Stimulated activated CD4-positive, alpha-beta T cell treated with anti-CD3 and anti-CD28 coated beads, TNF-alpha, amount 100 ng/mL, for 4 hours (primary cell): ENCODE data around the gene SLC38A3.
"Not testable (repeated sequence)": the region's sequence is repeated elsewhere in the genome, so short reads cannot be mapped to it uniquely, and the experiment has no call there.

Experiments used
- DNase-seq, 3 experiments: peaks; one replicate each; pipeline ENCODE4 v3.0.0-alpha.2; 2020; ENCODE audit warnings: low read depth in 3 of 3

Gene SLC38A3

DNA sequence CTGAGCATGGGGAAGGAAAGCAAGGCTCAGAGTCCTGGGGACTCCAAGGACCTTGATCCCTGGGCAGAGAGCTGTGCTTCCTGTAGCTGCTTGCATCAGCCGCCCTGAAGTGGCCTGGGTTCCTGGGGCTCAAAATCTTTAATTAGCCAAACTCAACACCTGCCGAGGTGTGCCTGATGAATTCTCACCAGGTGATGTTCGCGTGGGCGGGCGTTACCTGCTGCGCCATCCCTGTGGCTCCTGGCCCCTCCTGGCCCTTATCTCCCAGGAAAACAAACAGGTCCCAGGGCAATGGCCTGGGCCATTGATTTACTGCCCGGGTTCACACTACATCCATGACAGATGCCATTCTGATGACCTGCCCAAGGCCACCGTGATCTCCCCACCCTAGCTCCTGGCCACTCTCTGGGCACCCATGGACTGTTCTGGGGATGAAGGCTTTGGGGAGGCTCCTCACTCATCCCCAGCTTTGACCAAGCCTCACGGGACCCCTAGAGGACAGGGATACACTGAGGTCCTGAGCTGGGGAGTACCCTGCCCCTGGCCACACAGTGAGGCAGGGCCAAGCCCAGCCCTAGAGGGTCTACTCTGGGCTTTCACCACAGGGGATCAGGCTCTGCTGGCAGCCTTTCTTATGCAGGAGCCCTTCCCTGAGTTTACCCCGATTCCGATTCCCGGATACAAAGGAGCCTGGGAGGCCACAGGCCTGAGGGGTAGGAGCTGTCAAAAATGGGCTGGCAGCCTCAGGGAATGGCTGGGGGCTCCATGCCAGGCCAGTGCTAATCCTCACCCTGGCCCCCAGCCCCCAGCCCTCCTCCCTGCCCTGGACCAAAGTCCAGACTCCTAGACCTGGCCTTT is 5.7 kb downstream of the SLC38A3 start:
- DNase-seq = no peak

DNA sequence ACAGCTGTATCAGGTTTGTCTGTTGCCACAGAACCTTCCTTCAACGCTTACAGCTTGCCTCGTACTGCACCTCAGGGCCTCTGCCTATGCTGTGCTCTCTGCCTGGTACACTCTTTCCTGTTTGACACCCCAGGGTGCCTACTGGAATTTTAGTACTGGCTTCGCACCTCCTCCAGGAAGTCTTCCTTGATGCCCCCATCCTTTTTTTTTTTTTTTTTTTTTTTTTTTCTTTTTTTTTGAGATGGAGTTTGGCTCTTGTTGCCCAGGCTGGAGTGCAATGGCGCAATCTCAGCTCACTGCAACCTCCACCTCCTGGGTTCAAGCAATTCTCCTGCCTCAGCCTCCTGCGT is 6.3 kb downstream of the SLC38A3 start:
- DNase-seq = not testable (repeated sequence)

DNA sequence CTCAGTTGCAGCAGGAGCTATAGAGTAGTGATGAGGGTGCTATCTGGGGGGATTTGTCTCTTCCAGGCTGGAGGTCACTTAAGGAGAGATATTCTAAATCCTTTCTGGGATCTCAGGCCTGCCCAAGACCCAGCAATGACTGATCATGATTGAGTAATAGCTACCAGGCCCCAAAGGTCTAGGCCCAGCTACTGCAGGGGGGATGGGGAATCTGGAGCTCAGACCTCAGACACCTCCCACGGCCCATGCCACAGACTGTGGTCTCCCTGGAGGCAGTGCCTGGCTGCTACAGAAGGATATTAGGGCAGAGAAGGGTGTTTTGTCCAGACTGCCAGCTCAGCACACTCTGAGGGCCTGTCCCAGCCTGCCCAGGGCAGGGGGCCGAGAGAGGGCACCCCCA is 6.9 kb downstream of the SLC38A3 start:
- DNase-seq = no peak

DNA sequence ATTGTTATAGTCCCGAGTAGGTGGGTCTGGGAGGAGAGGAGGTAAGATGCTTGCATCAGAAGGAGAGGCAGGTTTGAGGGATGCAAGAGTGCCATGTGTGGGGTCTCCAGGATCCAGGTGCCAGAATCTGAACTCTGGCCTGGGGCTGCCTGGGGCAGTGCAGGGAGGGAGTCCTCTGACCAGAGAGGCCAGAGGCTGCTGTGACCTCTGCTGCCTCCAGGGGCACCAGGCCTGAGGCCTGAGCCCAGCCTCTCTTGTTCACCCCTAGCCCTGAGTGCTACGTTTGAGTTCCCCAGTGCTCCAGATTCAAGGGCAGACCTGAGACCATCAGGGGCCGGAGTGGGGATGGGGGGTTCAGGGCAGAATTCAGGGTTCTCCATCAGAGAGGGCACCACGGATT is 7.4 kb downstream of the SLC38A3 start:
- DNase-seq = no peak

DNA sequence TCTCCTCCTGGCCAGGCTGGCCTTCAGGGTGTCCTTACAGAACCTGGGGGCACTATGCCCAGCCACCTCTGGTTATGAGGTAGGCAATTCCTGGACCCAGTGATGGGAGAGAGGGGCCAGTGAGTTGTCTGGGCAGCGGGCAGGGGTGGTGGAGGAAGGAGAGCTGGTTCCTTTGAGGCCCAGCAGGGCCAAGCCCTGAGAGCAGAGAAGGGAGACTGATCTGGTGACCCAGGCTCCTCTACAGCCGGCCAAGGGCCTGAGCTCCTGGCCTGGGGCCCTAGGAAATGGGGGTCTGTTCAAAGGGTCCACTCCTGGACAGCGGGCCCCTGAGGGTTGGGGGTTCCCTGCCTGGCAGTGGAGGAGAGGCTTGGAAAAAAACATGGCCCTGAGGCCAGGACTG is 7.9 kb downstream of the SLC38A3 start:
- DNase-seq = no peak

DNA sequence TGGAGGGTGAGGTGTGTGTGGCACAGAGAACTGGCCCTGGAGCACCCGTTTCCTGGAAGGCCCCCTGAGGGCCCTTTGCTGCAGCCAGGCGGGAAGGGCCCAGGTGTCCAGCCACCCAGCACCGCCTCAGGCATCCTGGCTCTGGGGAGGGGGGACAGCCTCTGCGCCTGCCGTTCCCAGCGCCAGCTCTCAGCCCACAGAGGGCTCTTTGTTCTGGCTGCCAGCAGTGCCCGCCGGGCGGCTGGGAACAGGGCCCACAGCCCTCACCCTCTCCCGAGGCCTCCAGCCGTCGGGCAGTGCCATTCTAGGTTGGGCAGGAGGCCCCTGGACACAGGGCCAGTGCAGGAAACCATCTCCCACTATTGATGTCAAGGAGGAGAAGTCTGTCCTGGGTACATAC is 8.3 kb downstream of the SLC38A3 start:
- DNase-seq = no peak

DNA sequence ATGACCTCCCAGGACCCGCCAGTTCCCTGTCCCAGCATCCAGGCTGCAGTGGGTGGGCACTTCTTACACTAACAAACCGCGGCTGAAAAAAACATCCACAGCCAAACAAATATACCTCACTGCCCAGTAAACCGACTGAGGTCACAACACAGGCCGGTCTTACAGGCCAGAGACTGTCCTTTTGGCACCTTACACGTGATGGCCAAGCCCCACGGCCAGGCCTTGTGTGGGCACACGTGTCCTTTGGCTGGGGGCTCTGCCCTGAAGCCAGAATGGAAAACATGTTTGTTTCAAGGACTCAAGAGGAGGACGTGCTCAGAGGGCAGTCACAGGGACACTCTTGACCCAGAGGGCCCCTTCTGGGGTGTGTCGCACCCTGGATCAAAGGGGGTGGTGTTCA is 9.8 kb downstream of the SLC38A3 start:
- no peak for DNase-seq

DNA sequence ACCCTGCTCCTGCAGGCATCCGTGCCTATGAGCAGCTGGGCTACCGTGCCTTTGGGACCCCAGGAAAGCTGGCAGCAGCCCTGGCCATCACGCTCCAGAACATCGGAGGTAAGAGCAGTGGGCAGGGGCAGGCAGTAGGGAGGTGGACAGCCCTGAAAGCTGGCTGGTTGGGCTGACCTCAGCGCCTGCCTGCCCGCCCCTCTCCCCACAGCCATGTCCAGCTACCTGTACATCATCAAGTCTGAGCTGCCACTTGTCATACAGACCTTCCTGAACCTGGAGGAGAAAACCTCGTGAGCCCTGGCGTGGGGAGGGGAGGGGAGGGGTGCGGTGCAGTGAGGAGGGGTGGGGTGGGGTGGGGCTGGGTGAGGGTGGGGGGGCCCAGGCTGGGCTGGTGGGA is 10.5 kb downstream of the SLC38A3 start:
- no peak for DNase-seq

DNA sequence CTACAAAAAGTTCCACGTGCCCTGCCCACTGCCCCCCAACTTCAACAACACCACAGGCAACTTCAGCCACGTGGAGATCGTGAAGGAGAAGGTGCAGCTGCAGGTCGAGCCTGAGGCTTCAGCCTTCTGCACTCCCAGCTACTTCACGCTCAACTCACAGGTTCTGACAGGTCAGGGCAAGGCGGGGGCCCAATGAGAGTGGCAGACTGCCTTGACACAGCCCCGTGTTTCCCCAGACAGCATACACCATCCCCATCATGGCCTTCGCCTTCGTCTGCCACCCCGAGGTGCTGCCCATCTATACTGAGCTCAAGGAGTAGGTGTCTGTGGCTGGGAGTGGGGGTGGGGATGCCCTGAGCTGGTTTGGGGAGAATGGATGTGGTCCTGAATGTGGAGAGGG is 12.6 kb downstream of the SLC38A3 start:
- DNase-seq = no peak

DNA sequence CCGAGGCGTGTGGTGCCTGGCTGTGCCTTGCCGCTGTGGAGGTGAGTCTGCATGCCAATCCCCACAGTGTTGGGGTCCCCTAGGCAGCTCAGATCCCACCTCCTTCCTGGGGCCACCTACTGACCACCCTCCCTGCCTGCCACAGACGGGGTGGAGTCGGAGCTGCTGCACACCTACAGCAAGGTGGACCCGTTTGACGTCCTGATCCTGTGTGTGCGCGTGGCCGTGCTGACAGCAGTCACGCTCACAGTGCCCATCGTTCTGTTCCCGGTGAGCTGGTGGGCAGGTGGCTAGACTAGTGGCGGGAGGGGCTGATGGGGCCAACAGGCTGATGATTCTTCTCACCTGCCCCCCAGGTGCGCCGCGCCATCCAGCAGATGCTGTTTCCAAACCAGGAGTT is 13.4 kb downstream of the SLC38A3 start:
- no peak for DNase-seq

DNA sequence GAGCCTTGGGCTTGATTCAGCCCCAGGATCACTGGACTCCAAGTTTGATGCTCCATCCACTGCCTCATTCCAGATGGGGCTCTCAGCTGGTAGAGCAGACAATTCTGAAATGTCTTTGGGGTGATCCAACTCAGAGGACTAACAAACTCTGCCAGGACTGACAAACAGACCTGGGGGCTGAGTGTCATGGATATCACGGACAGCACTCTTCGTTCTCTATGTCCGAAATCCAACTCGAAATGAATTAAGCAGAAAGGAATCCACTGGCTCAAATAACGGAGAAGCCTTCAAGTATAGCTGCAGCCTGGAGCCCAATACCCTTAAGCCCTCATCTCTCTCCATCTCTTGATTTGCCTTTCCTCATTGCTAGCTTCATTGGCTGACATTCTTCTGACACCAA is 14.2 kb downstream of the SLC38A3 start:
- no peak for DNase-seq

DNA sequence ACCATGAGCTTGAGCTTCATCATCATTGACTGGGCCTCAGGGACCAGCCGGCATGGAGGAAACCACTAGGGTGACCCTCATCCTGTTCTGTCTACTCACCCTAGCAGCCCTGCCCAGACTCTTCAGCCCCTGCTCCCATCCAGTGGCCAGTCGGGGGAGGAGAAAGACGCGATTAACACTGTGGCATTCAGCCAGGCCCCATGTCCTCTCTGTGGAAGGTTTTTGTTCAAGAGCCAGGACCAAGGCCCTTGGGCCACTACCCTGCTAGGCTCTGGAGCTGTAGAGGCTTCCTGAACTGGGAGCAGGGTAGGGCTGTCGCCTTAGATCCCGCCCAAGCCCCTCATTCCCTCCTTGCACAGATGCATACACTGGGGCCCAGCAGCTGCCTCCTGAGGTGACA is 15.0 kb downstream of the SLC38A3 start:
- DNase-seq = no peak

DNA sequence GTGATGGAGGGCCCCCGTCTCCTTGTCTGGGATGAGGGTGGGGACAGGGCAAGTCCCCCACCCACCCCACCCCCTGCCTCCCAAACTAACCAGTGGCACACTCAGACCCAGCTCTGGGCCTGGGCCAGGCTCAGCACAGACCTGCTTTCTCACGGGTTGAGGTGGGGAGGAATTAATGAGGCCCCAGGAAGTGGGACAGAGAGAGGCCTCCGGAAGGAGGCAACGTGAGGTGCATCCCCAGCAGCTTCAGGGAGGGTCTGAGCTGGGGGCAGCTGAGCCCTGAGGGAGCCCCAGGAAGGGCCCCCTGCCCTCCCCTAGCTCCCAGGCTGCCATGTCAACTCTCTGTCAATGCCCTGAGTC is 16.0 kb downstream of the SLC38A3 start:
- no peak for DNase-seq

DNA sequence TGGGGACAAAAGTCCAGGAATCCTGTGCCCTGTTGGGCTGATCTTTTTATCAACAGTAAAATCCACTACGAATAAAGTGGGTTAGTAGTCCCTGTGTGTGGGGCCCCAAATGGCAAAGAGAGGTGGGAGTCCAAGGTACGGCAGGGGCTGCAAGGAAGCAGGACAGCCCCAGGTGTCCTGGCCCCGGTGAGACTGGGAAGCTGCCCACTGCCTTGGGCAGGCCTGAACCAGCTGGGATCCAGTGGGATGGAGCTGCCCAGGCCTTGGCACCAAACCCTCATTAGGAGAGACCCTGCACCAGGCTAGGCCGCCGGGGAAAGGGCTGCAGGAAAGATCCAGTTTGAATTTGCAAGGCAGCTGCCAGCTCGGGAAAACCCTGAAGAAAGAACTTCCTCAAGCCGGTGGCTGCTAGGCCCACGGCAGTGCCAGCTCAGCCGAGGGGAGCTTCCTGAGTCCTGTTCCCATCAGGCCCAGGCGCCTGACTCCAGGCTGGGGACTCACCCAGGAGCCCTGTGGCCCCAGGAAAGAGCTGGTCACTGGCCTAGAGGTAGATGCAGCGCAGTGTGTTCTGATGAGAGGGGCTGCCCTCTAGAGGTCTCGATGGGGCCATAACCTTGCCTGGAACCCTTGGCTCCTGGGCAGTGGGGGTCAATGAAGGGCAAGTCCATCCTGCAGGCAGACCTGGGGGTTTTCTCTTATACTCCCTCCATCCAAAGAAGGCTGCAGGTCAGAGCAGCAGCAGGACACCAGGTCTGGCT is 16.5 kb downstream of the SLC38A3 start:
- DNase-seq = no peak

DNA sequence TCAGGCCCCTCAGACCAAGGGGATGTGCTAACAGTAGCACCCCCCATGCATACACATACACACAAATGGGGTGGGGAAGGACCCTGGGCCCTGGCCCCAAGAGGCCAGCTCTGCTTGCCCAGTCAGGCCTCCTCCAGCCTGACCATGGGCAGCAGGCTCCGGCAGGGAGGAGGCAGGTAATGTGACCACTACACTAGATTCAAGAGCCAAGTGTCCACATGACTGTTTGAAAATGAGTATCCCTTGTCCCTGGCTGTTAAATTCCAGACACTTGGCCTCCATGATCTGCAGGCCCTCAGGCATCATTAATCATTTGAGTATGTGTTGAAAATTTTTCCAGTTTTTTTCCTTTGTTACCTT is 17.1 kb downstream of the SLC38A3 start:
- no peak for DNase-seq

DNA sequence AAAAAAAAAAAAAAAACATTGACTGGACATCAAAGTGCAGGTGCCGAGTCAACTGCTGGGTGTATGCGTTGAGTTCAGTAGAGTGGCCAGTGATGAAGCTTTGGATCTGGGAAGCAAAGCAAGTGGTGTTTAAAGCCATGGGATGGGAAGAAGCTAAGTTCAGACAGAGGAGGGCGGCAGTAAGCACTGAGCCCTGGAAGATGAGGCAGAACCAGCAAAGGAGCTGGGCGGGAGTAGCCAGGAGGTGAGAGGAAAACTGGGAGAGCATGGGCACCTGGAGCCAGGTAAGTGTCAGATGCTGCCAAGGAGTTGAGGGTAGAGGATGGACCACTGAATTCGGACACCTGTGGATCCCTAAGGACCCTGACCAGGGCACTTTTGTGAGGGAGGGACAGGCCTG is 19.6 kb downstream of the SLC38A3 start:
- no peak for DNase-seq

DNA sequence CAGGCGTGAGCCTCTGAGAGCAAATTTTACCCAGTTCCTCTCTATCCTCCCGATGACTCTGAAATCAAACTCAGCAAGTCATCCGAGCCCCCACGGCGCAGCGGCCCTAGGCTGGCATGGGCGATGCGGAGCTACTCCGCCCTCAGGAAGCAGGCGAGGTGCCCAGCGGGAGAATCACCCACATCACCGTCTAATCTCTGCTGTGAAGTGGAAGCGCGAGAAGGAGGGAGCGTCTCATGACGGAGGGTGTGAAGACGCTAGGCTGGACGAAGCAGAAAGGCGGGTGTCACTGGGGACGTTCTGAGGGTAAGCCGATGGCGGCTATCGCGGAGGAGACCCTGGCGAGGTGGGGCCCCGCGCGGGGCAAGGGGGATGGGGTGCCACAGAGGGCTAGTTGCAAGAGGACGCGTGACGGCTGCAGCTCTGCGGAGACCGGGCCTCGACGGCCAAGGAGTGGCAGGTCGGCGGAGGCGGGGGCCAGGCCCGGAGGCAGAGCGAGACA is 21.9 kb downstream of the SLC38A3 start:
- DNase-seq = peak in 1 of 3 experiments; percentile 26

DNA sequence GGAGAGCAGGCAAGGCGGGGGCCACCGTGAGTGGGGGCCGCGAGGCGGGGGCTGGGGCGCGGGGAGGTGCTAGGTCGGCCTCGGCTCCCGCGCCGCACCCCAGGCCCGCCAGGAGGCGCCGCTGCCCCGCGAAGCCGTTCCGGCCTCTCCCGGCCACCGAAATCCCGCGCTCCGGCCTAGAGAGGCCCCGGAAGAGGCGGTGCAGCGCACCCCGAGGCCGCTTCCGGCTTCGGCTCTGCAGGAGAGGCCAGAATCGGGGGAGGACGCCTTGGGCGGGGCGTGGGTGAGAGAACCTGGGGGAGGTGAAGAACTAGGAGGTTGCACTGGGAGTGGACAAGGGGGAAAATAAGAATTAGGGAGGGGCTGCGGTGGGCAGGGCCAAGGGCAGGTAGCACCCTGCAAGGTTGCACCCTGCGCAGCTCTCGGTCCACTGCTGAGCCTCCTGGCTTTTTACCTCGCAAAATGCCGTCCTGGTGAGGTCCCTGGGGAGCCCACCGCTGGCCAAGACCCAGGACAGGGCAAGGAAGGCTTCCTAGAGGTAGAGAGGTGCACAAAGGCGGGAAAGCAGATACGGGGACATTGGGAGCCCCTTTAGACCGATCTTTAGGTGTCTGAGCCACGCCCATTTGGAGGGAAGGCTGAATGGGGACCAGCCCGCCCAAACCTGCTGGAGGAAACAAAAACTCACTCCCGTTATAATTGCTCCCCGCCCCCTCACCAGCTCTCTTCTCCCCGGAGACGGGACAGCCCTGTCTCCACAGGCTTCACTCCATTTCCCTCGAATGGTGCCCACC is 22.5 kb downstream of the SLC38A3 start:
- peak; percentile 75 to 78 (median 75) for DNase-seq

DNA sequence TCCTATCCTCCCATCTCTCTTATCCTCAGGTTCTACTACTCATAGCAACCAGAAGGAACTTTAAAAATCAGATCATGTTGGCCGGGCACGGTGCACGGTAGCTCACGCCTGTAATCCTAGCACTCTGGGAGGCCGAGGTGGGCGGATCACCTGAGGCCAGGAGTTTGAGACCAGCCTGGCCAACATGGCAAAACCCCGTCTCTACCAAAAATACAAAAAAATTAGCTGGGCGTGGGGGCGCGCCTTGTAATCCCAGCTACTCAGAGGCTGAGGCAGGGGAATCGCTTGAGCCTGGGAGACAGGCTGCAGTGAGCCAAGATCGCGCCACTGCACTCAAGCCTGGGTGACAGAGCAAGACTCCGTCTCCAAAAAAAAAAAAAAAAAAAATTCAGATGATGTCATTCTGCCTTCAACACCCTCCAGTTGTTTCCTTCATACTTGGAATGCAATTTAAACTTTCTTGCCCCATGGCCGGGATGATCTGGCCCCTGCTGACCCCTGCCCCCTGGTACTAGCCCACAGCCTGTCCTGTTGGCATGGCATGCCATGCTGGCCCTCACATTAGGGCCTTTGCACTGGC is 23.2 kb downstream of the SLC38A3 start:
- not testable (repeated sequence) for DNase-seq

DNA sequence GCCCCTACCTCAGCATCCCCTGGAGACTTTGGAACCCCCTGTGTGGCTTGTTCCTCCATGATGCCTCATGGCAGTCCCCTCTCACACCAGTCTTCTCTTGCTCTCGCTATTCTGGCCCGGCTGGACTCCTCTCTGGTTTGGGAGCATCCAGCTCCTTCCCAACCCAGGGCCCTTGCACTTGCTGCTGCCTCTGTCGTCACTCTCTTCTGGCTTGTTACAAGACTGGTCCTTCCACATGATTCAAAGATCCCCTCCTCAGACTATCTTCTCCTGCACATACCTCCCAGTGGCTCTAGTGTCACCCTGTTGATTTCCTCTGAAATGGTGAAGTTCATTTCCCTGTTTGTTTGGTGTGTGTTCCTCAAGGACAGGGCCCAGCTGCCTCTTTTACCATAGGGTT is 24.4 kb downstream of the SLC38A3 start:
- DNase-seq = no peak

DNA sequence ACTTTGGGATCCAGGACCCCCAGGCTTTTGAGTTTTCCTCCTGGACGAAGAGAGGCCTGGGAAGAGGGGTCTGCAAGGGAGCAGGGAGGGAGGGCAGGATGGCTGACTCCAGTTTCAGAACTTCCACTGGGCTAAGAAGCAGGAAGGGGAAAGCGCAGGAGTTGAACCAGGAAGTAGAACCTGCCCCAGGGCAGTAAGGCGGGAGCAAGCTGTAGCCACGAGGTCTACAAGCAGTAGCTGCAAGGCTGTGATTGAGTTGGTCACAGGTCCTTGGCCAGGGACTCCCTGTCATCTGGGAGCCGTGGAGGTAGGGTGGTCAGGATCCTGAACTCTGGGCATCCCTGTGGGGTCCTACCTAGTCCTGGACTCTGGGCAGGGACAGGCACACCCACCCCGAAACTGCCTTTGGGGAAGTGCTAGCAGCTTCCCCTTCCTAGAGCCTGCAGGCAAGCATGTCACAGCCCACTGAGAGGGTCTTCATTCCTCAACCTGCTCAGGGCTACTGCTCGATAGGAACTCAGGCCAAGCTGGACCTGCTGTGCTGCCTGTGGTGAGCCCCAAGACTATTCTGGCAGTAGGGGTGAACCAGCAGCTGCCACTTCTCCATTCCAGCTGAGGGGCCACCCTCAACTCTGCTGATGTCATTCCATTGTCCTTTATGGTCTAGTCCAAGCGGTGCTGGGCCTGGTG is 25.2 kb downstream of the SLC38A3 start:
- DNase-seq = no peak

DNA sequence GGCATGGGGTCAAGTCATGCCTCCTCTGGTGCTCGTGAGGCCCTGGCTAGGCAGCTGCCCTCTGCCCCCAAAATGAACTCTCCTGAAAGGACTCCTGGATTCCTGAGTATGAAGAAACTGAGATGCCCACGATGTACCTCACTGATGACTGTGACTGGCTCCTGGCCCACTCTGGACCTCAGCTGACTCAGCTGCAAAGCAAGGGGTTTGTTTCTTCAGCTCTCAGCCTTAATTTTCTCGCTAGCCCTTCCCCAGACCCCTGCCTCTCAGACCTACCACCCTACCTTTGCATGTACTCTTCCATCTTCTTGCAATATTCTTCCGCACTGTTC is 25.7 kb downstream of the SLC38A3 start:
- no peak for DNase-seq
